Tracheal epithelial cell (primary cell): ENCODE data around the gene SLC39A13. TPM values are rescaled to one million over a fixed set of nuclear protein-coding genes. Genes with fewer than 3 reads are reported as not detected.

ENCODE experiments used
- total RNA-seq: library from RNA; depleted of rRNA; stranded (reverse); fragments of >200 nt; gene quantifications from 2 replicates; pipeline ENCODE4 v1.2.1, GENCODE V29; 2014

SLC39A13 gene
- total RNA-seq: 29.4 and 35.7 TPM in 2 replicates

GRCh38 chr11:47407746-47408590 is at the start of gene SLC39A13:
Gene SLC39A13 (plus strand): TSS chr11:47408590. CDS start chr11:47410095, 1,505 bp downstream.

GRCh38 chr11:47378010-47378835 is 30.2 kb upstream of the SLC39A13 start, which contains the start of gene SPI1:
Gene SPI1 (minus strand): TSS chr11:47378547. CDS start chr11:47378353, 194 bp downstream.

GRCh38 chr11:47426062-47426956 is 17.9 kb downstream of the SLC39A13 start, which contains the start of gene PSMC3:
Gene PSMC3 (minus strand): TSS chr11:47426439. CDS start chr11:47426279, 160 bp downstream.

GRCh38 chr11:47448566-47449427 is 40.4 kb downstream of the SLC39A13 start, which contains the start of gene RAPSN:
Gene RAPSN (minus strand): TSS chr11:47449136. CDS start chr11:47448964, 172 bp downstream.

Other genes with a start within 250 kb of the SLC39A13 start
- 106 and 119 TPM in 2 replicates for gene ARFGAP2, start 231.7 kb upstream of the SLC39A13 start, total RNA-seq
- gene PACSIN3, start 222.2 kb upstream of the SLC39A13 start, total RNA-seq: 49.2 and 96.3 TPM in 2 replicates
- gene DDB2, start 193.6 kb upstream of the SLC39A13 start, total RNA-seq: 27.7 and 62.4 TPM in 2 replicates
- 10.2 and 16.1 TPM in 2 replicates for gene ACP2, start 159.8 kb upstream of the SLC39A13 start, total RNA-seq
- gene NR1H3, start 150.6 kb upstream of the SLC39A13 start, total RNA-seq: 9.6 and 10.4 TPM in 2 replicates
- 8.2 and 9.4 TPM in 2 replicates for gene MADD, start 138.5 kb upstream of the SLC39A13 start, total RNA-seq
- not detected in 2 replicates for gene MYBPC3, start 55.9 kb upstream of the SLC39A13 start, total RNA-seq
- not detected in 2 replicates for gene SPI1, start 30.0 kb upstream of the SLC39A13 start, total RNA-seq
- 73.3 and 106 TPM in 2 replicates for gene PSMC3, start 17.8 kb downstream of the SLC39A13 start, total RNA-seq
- gene RAPSN, start 40.5 kb downstream of the SLC39A13 start, total RNA-seq: 0.24 TPM in 1 of 2 replicates, not detected in the other
- gene CELF1, start 144.5 kb downstream of the SLC39A13 start, total RNA-seq: 65.0 and 90.6 TPM in 2 replicates
- gene PTPMT1, start 157.0 kb downstream of the SLC39A13 start, total RNA-seq: 156 and 168 TPM in 2 replicates
- gene KBTBD4, start 170.4 kb downstream of the SLC39A13 start, total RNA-seq: 12.8 and 14.9 TPM in 2 replicates
- gene NDUFS3, start 170.5 kb downstream of the SLC39A13 start, total RNA-seq: 64.8 and 67.0 TPM in 2 replicates
- not detected in 2 replicates for gene FAM180B, start 178.1 kb downstream of the SLC39A13 start, total RNA-seq
- gene C1QTNF4, start 185.8 kb downstream of the SLC39A13 start, total RNA-seq: 0.43 TPM in 1 of 2 replicates, not detected in the other
- gene MTCH2, start 234.0 kb downstream of the SLC39A13 start, total RNA-seq: 66.3 and 76.6 TPM in 2 replicates